Right lobe of liver (tissue), 6 donors: Measurements from ENCODE around the gene CT47C1. TPM values are rescaled to one million over a fixed set of nuclear protein-coding genes. Genes with fewer than 3 reads are reported as not detected.

Experiments used
- ATAC-seq, 4 donors: fragments of 200-7000 bp; cut with Tn5 transposase; one replicate each; pipeline ENCODE4 v1.9.1; 2020; ENCODE audit warnings: mild to moderate bottlenecking in 4 of 4, moderate library complexity in 4 of 4
- DNase-seq, 3 donors: peaks; one replicate each; pipeline ENCODE4 v3.0.0-alpha.2; 2020
- H3K27ac ChIP-seq, 3 donors: fragments of 200-600 bp; one replicate each; pipeline ENCODE4 v1.8.0; 2022
- H3K27me3 ChIP-seq, 2 donors: fragments of 200-600 bp; one replicate each; pipeline ENCODE4 v1.8.0; 2022
- H3K36me3 ChIP-seq, 4 donors: fragments of 200-600 bp; sonication (generic) in 1 of 4; one replicate each; pipeline versions ENCODE4 v1.5.1 to v1.8.0; 2017 to 2022; ENCODE audit warnings: control low read depth in 1 of 4
- H3K4me1 ChIP-seq, 4 donors: fragments of 200-600 bp; sonication (generic) in 1 of 4; one replicate each; pipeline versions ENCODE4 v1.5.1 to v1.8.0; 2017 to 2022; ENCODE audit warnings: control low read depth in 1 of 4
- H3K4me3 ChIP-seq, 3 donors: fragments of 200-600 bp; one replicate each; pipeline ENCODE4 v1.8.0; 2022
- H3K9me3 ChIP-seq, 4 donors: fragments of 200-600 bp; sonication (generic) in 1 of 4; one replicate each; pipeline versions ENCODE4 v1.5.1 to v1.8.0; 2017 to 2022; ENCODE audit warnings: control low read depth in 1 of 4
- CTCF ChIP-seq, 4 donors: fragments of 200-600 bp in 3 of 4; fragments of 450-650 bp in 1 of 4; IDR thresholded peaks; one replicate each; pipeline versions ENCODE4 v1.5.1 to v1.8.0; 2016 to 2022; ENCODE audit warnings: antibody characterized with exemption in 4 of 4, mild to moderate bottlenecking in 2 of 4
- POLR2A ChIP-seq: fragments of 450-650 bp; IDR thresholded peaks from one replicate; pipeline ENCODE4 v1.6.1; 2017; ENCODE audit warnings: antibody characterized with exemption, mild to moderate bottlenecking
- WGBS: methylation state at CpG from one replicate; pipeline ENCODE4 v1.1.6; 2018; ENCODE audit warnings: low coverage, low lambda C conversion rate; ENCODE audit not compliant: insufficient coverage; ENCODE audit errors: missing lambda C conversion rate; 5-methylcytosine and 5-hydroxymethylcytosine counted together
- intact Hi-C, 2 donors: fragments of 100-400 bp; cut with DNase I; formaldehyde crosslinking; loops; one replicate each; pipeline versions ENCODE4 v1.11.2 to v1.14.1; 2022
- total RNA-seq, 6 experiments: library from RNA; depleted of rRNA in 2 of 6; stranded (reverse); fragments of >200 nt in 2 of 6; fragmentation: NEBNext Ultra II Directional in 3 of 6; extraction: Animal tissue kit (Norgen Biotek cat#: 25700) in 3 of 6; gene quantifications; one replicate each; pipeline versions ENCODE4 v1.1.0 to v1.2.4, GENCODE V29; 2016 to 2023
- donor health status: DM: no; HTN: yes; CAD: no.
- donor health status: DM: no; HTN: no; CAD: no.
- donor health status: DM: no; HTN: no; CAD: no.
- donor health status: DM: no; HTN: yes; CAD: no.
- donor health status: DM: no; HTN: yes; CAD: no.

CT47C1 gene
- total RNA-seq, 6 experiments from 2014 or later = not detected

GRCh38 chrX:119042040-119042439 is 30.8 kb upstream of the CT47C1 start:
- ATAC-seq (peak in 1 of 4 donors; percentile 6), DNase-seq (no peak)
- Histone ChIP-seq H3K4me1 (no peaks in the 10 kb centered on the region), H3K9me3 (no peaks in the 10 kb centered on the region), H3K27me3 (no peaks in the 10 kb centered on the region), H3K27ac (no peak overlapping the region), H3K4me3 (no peak overlapping the region), H3K36me3 (no peaks in the 10 kb centered on the region)
- TF ChIP-seq POLR2A = no peak
- intact Hi-C loops = loop anchor here in 1 of 2 donors (10.0 kb wide), 1 partner anchor 407 kb away; no protein-coding TSS in a partner anchor
- WGBS = 56% methylated on average over 3 of the region's 3 CpGs

GRCh38 chrX:119042996-119043395 is 29.8 kb upstream of the CT47C1 start:
- Histone ChIP-seq H3K4me1 (no peaks in the 10 kb centered on the region), H3K27ac (no peak overlapping the region), H3K36me3 (no peaks in the 10 kb centered on the region), H3K9me3 (no peaks in the 10 kb centered on the region), H3K4me3 (no peak overlapping the region), H3K27me3 (no peaks in the 10 kb centered on the region)
- TF ChIP-seq POLR2A (no peak), CTCF (IDR thresholded peaks at IDR 0.05) (no peak)
- intact Hi-C loops = loop anchor here in 1 of 2 donors (10.0 kb wide), 1 partner anchor 408 kb away; no protein-coding TSS in a partner anchor
- 79% methylated on average over 1 of the region's 1 CpG for WGBS
- no peak for ATAC-seq
- DNase-seq = no peak

GRCh38 chrX:119045884-119046283 is 26.9 kb upstream of the CT47C1 start:
- intact Hi-C loops = loop anchor here in 1 of 2 donors (10.0 kb wide), 1 partner anchor 411 kb away; no protein-coding TSS in a partner anchor
- WGBS = 75% methylated on average over 2 of the region's 2 CpGs
- no peaks in the 10 kb centered on the region for H3K27me3 ChIP-seq

GRCh38 chrX:119055687-119056086 is 17.1 kb upstream of the CT47C1 start:
- TF ChIP-seq POLR2A (no peak), CTCF (IDR thresholded peaks at IDR 0.05) (no peak)
- no peaks in the 10 kb centered on the region for H3K27me3 ChIP-seq
- 36% methylated on average over 2 of the region's 2 CpGs for WGBS
- H3K9me3 ChIP-seq = no peaks in the 10 kb centered on the region
- H3K27ac ChIP-seq = no peak overlapping the region
- H3K4me3 ChIP-seq = no peak overlapping the region
- H3K4me1 ChIP-seq = no peaks in the 10 kb centered on the region
- DNase-seq (no peak), ATAC-seq (peak in 3 of 4 donors; percentile 40 to 64 (median 53))
- no peaks in the 10 kb centered on the region for H3K36me3 ChIP-seq
- intact Hi-C loops = no loop called here

More at GRCh38 chrX:119045884-119046283, 26.9 kb upstream of the CT47C1 start:
- Histone ChIP-seq H3K27ac (no peak overlapping the region), H3K4me3 (no peak overlapping the region), H3K4me1 (no peaks in the 10 kb centered on the region), H3K36me3 (no peaks in the 10 kb centered on the region), H3K9me3 (no peaks in the 10 kb centered on the region)
- DNase-seq (no peak), ATAC-seq (no peak)
- TF ChIP-seq POLR2A (no peak), CTCF (IDR thresholded peaks at IDR 0.05) (no peak)

GRCh38 chrX:119062750-119063374 is 9.9 kb upstream of the CT47C1 start:
- no peak for DNase-seq
- WGBS = 52% methylated on average over 6 of the region's 6 CpGs
- intact Hi-C loops = no loop called here
- Histone ChIP-seq H3K4me1 (no peaks in the 10 kb centered on the region), H3K27ac (no peak overlapping the region), H3K4me3 (no peak overlapping the region), H3K36me3 (no peaks in the 10 kb centered on the region), H3K9me3 (no peaks in the 10 kb centered on the region), H3K27me3 (no peaks in the 10 kb centered on the region)
- TF ChIP-seq POLR2A = no peak
- TF ChIP-seq CTCF (IDR thresholded peaks at IDR 0.05) = no peak
- no peak for ATAC-seq
